HL-60 (cell line): Measurements from ENCODE around the gene IRF2BP2.

ENCODE experiments used
- POLR2AphosphoS5 ChIP-seq: IDR thresholded peaks from 2 replicates; pipeline ENCODE4 v1.6.1; 2012; ENCODE audit warnings: low read depth
- REST ChIP-seq: IDR thresholded peaks from 2 replicates; pipeline ENCODE4 v1.6.1; 2012; ENCODE audit warnings: low read depth; ENCODE audit not compliant: insufficient replicate concordance
- TF ChIP-seq, protein P1 (sequence below): IDR thresholded peaks from one replicate; pipeline ENCODE4 v1.5.1; 2011; ENCODE audit warnings: low read length, control low read depth, inconsistent platforms; ENCODE audit not compliant: insufficient read depth

- TF ChIP-seq, protein P1, sequence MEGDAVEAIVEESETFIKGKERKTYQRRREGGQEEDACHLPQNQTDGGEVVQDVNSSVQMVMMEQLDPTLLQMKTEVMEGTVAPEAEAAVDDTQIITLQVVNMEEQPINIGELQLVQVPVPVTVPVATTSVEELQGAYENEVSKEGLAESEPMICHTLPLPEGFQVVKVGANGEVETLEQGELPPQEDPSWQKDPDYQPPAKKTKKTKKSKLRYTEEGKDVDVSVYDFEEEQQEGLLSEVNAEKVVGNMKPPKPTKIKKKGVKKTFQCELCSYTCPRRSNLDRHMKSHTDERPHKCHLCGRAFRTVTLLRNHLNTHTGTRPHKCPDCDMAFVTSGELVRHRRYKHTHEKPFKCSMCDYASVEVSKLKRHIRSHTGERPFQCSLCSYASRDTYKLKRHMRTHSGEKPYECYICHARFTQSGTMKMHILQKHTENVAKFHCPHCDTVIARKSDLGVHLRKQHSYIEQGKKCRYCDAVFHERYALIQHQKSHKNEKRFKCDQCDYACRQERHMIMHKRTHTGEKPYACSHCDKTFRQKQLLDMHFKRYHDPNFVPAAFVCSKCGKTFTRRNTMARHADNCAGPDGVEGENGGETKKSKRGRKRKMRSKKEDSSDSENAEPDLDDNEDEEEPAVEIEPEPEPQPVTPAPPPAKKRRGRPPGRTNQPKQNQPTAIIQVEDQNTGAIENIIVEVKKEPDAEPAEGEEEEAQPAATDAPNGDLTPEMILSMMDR, result no peak
- TF ChIP-seq REST (no peak), POLR2AphosphoS5 (no peak)
Observed at GRCh38 chr1:234614081-234614489, 4.1 kb upstream of the IRF2BP2 start.
